ENCODE data around the gene ABLIM3. TPM values are rescaled to one million over a fixed set of nuclear protein-coding genes. Genes with fewer than 3 reads are reported as not detected.

ABLIM3 gene
- total RNA-seq, 2 experiments from 2014 or later, result not detected

GRCh38 chr5:149117970-149118369 is 23.3 kb upstream of the ABLIM3 start:
- Histone ChIP-seq H3K4me2 (ENCODE audit: low read length) (no peak overlapping the region), H2AFZ (ENCODE audit: low read length) (no peak overlapping the region), H3K4me1 (ENCODE audit: insufficient read depth, low read length, poor library complexity, severe bottlenecking) (no peaks in the 10 kb centered on the region), H3K4me3 (ENCODE audit: low read depth, low read length, poor library complexity, severe bottlenecking) (no peak overlapping the region), H3K9me3 (ENCODE audit: low read length) (no peaks in the 10 kb centered on the region), H3K9me2 (ENCODE audit: insufficient read depth, low read length) (no peaks in the 10 kb centered on the region), H3K36me3 (ENCODE audit: insufficient read depth, low read length) (no peaks in the 10 kb centered on the region), H3K79me2 (ENCODE audit: insufficient read depth, low read depth, low read length) (no peaks in the 10 kb centered on the region), H4K20me1 (ENCODE audit: insufficient read depth, low read length) (no peaks in the 10 kb centered on the region), H3K27ac (ENCODE audit: low read depth, low read length, poor library complexity, severe bottlenecking) (no peak overlapping the region)
- BruUV-seq (replicated peaks), result no TSS peak
- intact Hi-C loops (cut with micrococcal nuclease; ENCODE audit: unreplicated experiment), result no loop called here
- TF ChIP-seq EZH2phosphoT487 (IDR thresholded peaks at IDR 0.05; ENCODE audit: borderline replicate concordance, low read depth, low read length) (no peak), CTCF (conservative IDR thresholded peaks at IDR 0.05; ENCODE audit: low read length) (no peak)
- DNase-seq (ENCODE audit: low spot score), result no peak
- POLR2A ChIA-PET, result interaction anchor here (1.0 kb wide), 1 partner anchor 126 kb away, joined by 3 read pairs; no protein-coding TSS in a partner anchor
- CTCF ChIA-PET (ENCODE audit: unreplicated experiment), result no interaction called here

- Histone ChIP-seq H3K9me2 (ENCODE audit: insufficient read depth, low read length) (no peaks in the 10 kb centered on the region), H3K4me1 (ENCODE audit: insufficient read depth, low read length, poor library complexity, severe bottlenecking) (no peaks in the 10 kb centered on the region), H3K9me3 (ENCODE audit: low read length) (no peaks in the 10 kb centered on the region), H4K20me1 (ENCODE audit: insufficient read depth, low read length) (no peaks in the 10 kb centered on the region), H3K79me2 (ENCODE audit: insufficient read depth, low read depth, low read length) (no peaks in the 10 kb centered on the region), H3K4me2 (ENCODE audit: low read length) (no peak overlapping the region), H2AFZ (ENCODE audit: low read length) (no peak overlapping the region), H3K27ac (ENCODE audit: low read depth, low read length, poor library complexity, severe bottlenecking) (no peak overlapping the region), H3K4me3 (ENCODE audit: low read depth, low read length, poor library complexity, severe bottlenecking) (no peak overlapping the region), H3K36me3 (ENCODE audit: insufficient read depth, low read length) (no peaks in the 10 kb centered on the region)
- no TSS peak for BruUV-seq (replicated peaks)
- ChIA-PET POLR2A (no interaction called here), CTCF (ENCODE audit: unreplicated experiment) (no interaction called here)
- TF ChIP-seq CTCF (conservative IDR thresholded peaks at IDR 0.05; ENCODE audit: low read length) (no peak), EZH2phosphoT487 (IDR thresholded peaks at IDR 0.05; ENCODE audit: borderline replicate concordance, low read depth, low read length) (no peak)
- DNase-seq (ENCODE audit: low spot score), result no peak
- intact Hi-C loops (cut with micrococcal nuclease; ENCODE audit: unreplicated experiment), result no loop called here
Observed at GRCh38 chr5:149118463-149118862, 22.8 kb upstream of the ABLIM3 start.

- no peak overlapping the region for H2AFZ ChIP-seq (ENCODE audit: low read length)
- DNase-seq (ENCODE audit: low spot score), result no peak
- BruUV-seq (replicated peaks), result no TSS peak
- no peaks in the 10 kb centered on the region for H3K79me2 ChIP-seq (ENCODE audit: insufficient read depth, low read depth, low read length)
- no peak overlapping the region for H3K27ac ChIP-seq (ENCODE audit: low read depth, low read length, poor library complexity, severe bottlenecking)
- H4K20me1 ChIP-seq (ENCODE audit: insufficient read depth, low read length), result no peaks in the 10 kb centered on the region
- H3K4me3 ChIP-seq (ENCODE audit: low read depth, low read length, poor library complexity, severe bottlenecking), result no peak overlapping the region
- intact Hi-C loops (cut with micrococcal nuclease; ENCODE audit: unreplicated experiment), result no loop called here
- POLR2A ChIA-PET, result interaction anchor here (0.7 kb wide), 1 partner anchor 24 kb away, joined by 3 read pairs; no protein-coding TSS in a partner anchor
- no peaks in the 10 kb centered on the region for H3K9me2 ChIP-seq (ENCODE audit: insufficient read depth, low read length)
- TF ChIP-seq EZH2phosphoT487 (IDR thresholded peaks at IDR 0.05; ENCODE audit: borderline replicate concordance, low read depth, low read length), result no peak
- TF ChIP-seq CTCF (conservative IDR thresholded peaks at IDR 0.05; ENCODE audit: low read length), result no peak
- H3K9me3 ChIP-seq (ENCODE audit: low read length), result no peaks in the 10 kb centered on the region
- CTCF ChIA-PET (ENCODE audit: unreplicated experiment), result no interaction called here
- H3K36me3 ChIP-seq (ENCODE audit: insufficient read depth, low read length), result no peaks in the 10 kb centered on the region
- H3K4me1 ChIP-seq (ENCODE audit: insufficient read depth, low read length, poor library complexity, severe bottlenecking), result no peaks in the 10 kb centered on the region
- H3K4me2 ChIP-seq (ENCODE audit: low read length), result no peak overlapping the region
Observed at GRCh38 chr5:149121145-149121544, 20.1 kb upstream of the ABLIM3 start.

Measured in OCI-LY7 (cell line).